Measurements from ENCODE around the gene OSR1. TPM values are rescaled to one million over a fixed set of nuclear protein-coding genes. Genes with fewer than 3 reads are reported as not detected.
A peak's percentile ranks its signal among the peaks of the same experiment; 100 is the strongest.

OSR1 gene
- total RNA-seq, 1 experiment from 2014 or later, result 1.3 TPM

- H3K4me3 Mint-ChIP-seq (ENCODE audit: unreplicated experiment), result peak overlapping the region; percentile 95
- POLR2A ChIA-PET, result interaction anchor here (0.5 to 3.3 kb wide), 45 partner anchors 9 to 935 kb away, joined by 3 to 29 read pairs (median 4); partner anchors contain the start of genes OSR1 and RDH14
- CTCF ChIA-PET, result interaction anchor here (0.5 to 3.9 kb wide), 13 partner anchors 10 to 848 kb away, joined by 3 to 13 read pairs (median 3); partner anchors contain the start of gene OSR1
- no peaks in the 10 kb centered on the region for H3K4me1 Mint-ChIP-seq (ENCODE audit: insufficient read depth, unreplicated experiment)
- intact Hi-C loops (cut with micrococcal nuclease), result loop anchor here (1.0 to 5.0 kb wide), 4 partner anchors 113 to 596 kb away; no protein-coding TSS in a partner anchor
- no peak for TF ChIP-seq CTCF (IDR thresholded peaks at IDR 0.05; ENCODE audit: unreplicated experiment)
- no peaks in the 10 kb centered on the region for H3K27me3 Mint-ChIP-seq (ENCODE audit: insufficient read depth, unreplicated experiment)
- peak; percentile 96 for DNase-seq (ENCODE audit: unreplicated experiment)
- BruUV-seq (replicated peaks), result TSS peak; percentile 76
- peaks cover 22% of the 10 kb centered on the region for H3K36me3 Mint-ChIP-seq (ENCODE audit: insufficient read depth, unreplicated experiment)
- H3K27ac Mint-ChIP-seq (ENCODE audit: low read depth, unreplicated experiment), result peak overlapping the region; percentile 99
- no peaks in the 10 kb centered on the region for H3K9me3 Mint-ChIP-seq (ENCODE audit: unreplicated experiment)
These were observed 10.5 kb downstream of the OSR1 start for GRCh38 chr2:19347619-19348562.

GRCh38 chr2:19346983-19347618 lies 11.3 kb downstream of the OSR1 start:
- ChIA-PET POLR2A (interaction anchor here (0.6 to 3.3 kb wide), 40 partner anchors 8 to 934 kb away, joined by 3 to 29 read pairs (median 4); partner anchors contain the start of genes OSR1 and RDH14), CTCF (interaction anchor here (0.5 to 3.9 kb wide), 12 partner anchors 10 to 847 kb away, joined by 3 to 13 read pairs (median 3); no protein-coding TSS in a partner anchor)
- Mint-ChIP-seq H3K36me3 (ENCODE audit: insufficient read depth, unreplicated experiment) (peaks cover 30% of the 10 kb centered on the region), H3K9me3 (ENCODE audit: unreplicated experiment) (no peaks in the 10 kb centered on the region), H3K27ac (ENCODE audit: low read depth, unreplicated experiment) (peak overlapping the region; percentile 99), H3K27me3 (ENCODE audit: insufficient read depth, unreplicated experiment) (no peaks in the 10 kb centered on the region), H3K4me1 (ENCODE audit: insufficient read depth, unreplicated experiment) (no peaks in the 10 kb centered on the region), H3K4me3 (ENCODE audit: unreplicated experiment) (peak overlapping the region; percentile 95)
- no peak for TF ChIP-seq CTCF (IDR thresholded peaks at IDR 0.05; ENCODE audit: unreplicated experiment)
- intact Hi-C loops (cut with micrococcal nuclease), result loop anchor here (1.0 to 5.0 kb wide), 2 partner anchors 356 to 595 kb away; no protein-coding TSS in a partner anchor
- DNase-seq (ENCODE audit: unreplicated experiment), result no peak
- BruUV-seq (replicated peaks), result no TSS peak

GRCh38 chr2:19337742-19338141 lies 20.7 kb downstream of the OSR1 start:
- CTCF ChIA-PET, result interaction anchor here (0.6 to 1.3 kb wide), 2 partner anchors 10 to 21 kb away, joined by 3 read pairs; no protein-coding TSS in a partner anchor
- no TSS peak for BruUV-seq (replicated peaks)
- POLR2A ChIA-PET, result interaction anchor here (0.6 to 2.6 kb wide), 4 partner anchors 9 to 492 kb away, joined by 3 to 11 read pairs (median 6); no protein-coding TSS in a partner anchor
- Mint-ChIP-seq H3K4me3 (ENCODE audit: unreplicated experiment) (no peak overlapping the region), H3K27me3 (ENCODE audit: insufficient read depth, unreplicated experiment) (no peaks in the 10 kb centered on the region), H3K9me3 (ENCODE audit: unreplicated experiment) (no peaks in the 10 kb centered on the region), H3K27ac (ENCODE audit: low read depth, unreplicated experiment) (no peak overlapping the region), H3K4me1 (ENCODE audit: insufficient read depth, unreplicated experiment) (no peaks in the 10 kb centered on the region), H3K36me3 (ENCODE audit: insufficient read depth, unreplicated experiment) (peaks cover 29% of the 10 kb centered on the region)
- intact Hi-C loops (cut with micrococcal nuclease), result no loop called here
- TF ChIP-seq CTCF (IDR thresholded peaks at IDR 0.05; ENCODE audit: unreplicated experiment), result no peak
- DNase-seq (ENCODE audit: unreplicated experiment), result no peak
